ENCODE measurements around the gene DAAM2. TPM values are rescaled to one million over a fixed set of nuclear protein-coding genes. Genes with fewer than 3 reads are reported as not detected.

Gene DAAM2
- total RNA-seq, 2 experiments from 2014 or later, result not detected

- H3K4me1 Mint-ChIP-seq (ENCODE audit: low read depth), result no peaks in the 10 kb centered on the region
- CTCF ChIA-PET, result no interaction called here
- no peaks in the 10 kb centered on the region for H3K9me3 Mint-ChIP-seq (ENCODE audit: insufficient read depth)
- H3K27me3 Mint-ChIP-seq (ENCODE audit: low read depth), result no peaks in the 10 kb centered on the region
- H3K4me3 Mint-ChIP-seq, result no peak overlapping the region
- POLR2A ChIA-PET, result no interaction called here
- ATAC-seq (no peak), DNase-seq (no peak)
- H3K36me3 Mint-ChIP-seq (ENCODE audit: low read depth), result no peaks in the 10 kb centered on the region
- H3K27ac Mint-ChIP-seq, result no peak overlapping the region
These were observed 21.7 kb upstream of the DAAM2 start for GRCh38 chr6:39770446-39770845.

- Mint-ChIP-seq H3K9me3 (ENCODE audit: insufficient read depth) (no peaks in the 10 kb centered on the region), H3K4me1 (ENCODE audit: low read depth) (no peaks in the 10 kb centered on the region), H3K36me3 (ENCODE audit: low read depth) (no peaks in the 10 kb centered on the region), H3K4me3 (no peak overlapping the region), H3K27me3 (ENCODE audit: low read depth) (no peaks in the 10 kb centered on the region), H3K27ac (no peak overlapping the region)
- ChIA-PET CTCF (no interaction called here), POLR2A (no interaction called here)
- no peak for DNase-seq
- ATAC-seq, result no peak
These were observed 19.5 kb upstream of the DAAM2 start for GRCh38 chr6:39772559-39773273.

DNA sequence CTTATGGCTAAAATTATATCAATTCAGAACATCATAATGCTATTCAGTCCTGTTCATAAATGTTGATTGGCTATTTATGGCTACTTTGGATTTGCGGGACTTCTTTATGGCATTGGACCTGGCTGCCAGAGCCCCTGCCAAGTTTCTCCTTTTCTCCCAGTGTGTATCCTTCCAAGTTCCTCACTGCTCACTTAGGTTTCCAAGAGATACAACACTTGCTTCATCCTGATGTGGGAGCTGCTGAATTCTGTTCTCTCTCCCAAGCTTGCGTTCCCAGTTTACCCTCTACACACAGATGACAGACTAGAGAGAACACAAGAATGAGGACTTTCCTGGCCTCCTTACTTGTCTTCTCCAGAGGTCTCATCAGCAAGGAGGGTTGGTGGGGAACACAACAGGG, 18.4 kb upstream of the DAAM2 start:
- Mint-ChIP-seq H3K4me1 (ENCODE audit: low read depth) (no peaks in the 10 kb centered on the region), H3K27me3 (ENCODE audit: low read depth) (no peaks in the 10 kb centered on the region), H3K27ac (no peak overlapping the region), H3K9me3 (ENCODE audit: insufficient read depth) (no peaks in the 10 kb centered on the region), H3K36me3 (ENCODE audit: low read depth) (no peaks in the 10 kb centered on the region), H3K4me3 (no peak overlapping the region)
- no peak for DNase-seq
- ATAC-seq, result no peak
- ChIA-PET POLR2A (no interaction called here), CTCF (no interaction called here)

- DNase-seq, result no peak
- no peak for ATAC-seq
- H3K27me3 Mint-ChIP-seq (ENCODE audit: low read depth), result peaks cover 2% of the 10 kb centered on the region
- H3K4me3 Mint-ChIP-seq, result no peak overlapping the region
- ChIA-PET CTCF (no interaction called here), POLR2A (no interaction called here)
- no peaks in the 10 kb centered on the region for H3K4me1 Mint-ChIP-seq (ENCODE audit: low read depth)
- no peaks in the 10 kb centered on the region for H3K9me3 Mint-ChIP-seq (ENCODE audit: insufficient read depth)
- H3K27ac Mint-ChIP-seq, result no peak overlapping the region
- H3K36me3 Mint-ChIP-seq (ENCODE audit: low read depth), result no peaks in the 10 kb centered on the region
These were observed 15.6 kb upstream of the DAAM2 start for GRCh38 chr6:39776581-39776980.

DNA sequence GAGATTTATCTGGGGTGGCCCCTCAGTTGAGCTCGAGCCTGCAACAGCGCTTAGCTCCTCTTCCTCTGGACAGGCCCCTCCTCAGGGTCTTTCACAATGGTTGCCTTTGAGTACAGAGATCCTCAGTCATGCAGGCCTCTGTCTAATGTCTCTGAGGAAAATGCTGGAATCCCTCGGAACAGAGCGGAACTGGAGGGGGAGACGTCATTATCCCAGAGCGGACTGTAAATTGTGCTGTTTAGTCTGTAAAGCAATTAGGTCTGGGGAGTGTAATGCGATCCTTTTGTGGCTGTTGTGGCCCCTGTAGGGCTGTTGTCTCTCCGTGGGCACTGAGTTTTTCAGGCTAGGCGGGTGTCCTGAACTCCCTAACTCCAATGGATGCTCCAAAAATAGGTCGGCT, 15.0 kb upstream of the DAAM2 start:
- ATAC-seq, result no peak
- H3K27ac Mint-ChIP-seq, result no peak overlapping the region
- no peak overlapping the region for H3K4me3 Mint-ChIP-seq
- no peak for DNase-seq
- H3K4me1 Mint-ChIP-seq (ENCODE audit: low read depth), result no peaks in the 10 kb centered on the region
- ChIA-PET POLR2A (no interaction called here), CTCF (no interaction called here)
- H3K9me3 Mint-ChIP-seq (ENCODE audit: insufficient read depth), result no peaks in the 10 kb centered on the region
- H3K36me3 Mint-ChIP-seq (ENCODE audit: low read depth), result no peaks in the 10 kb centered on the region
- H3K27me3 Mint-ChIP-seq (ENCODE audit: low read depth), result peaks cover 2% of the 10 kb centered on the region

- H3K4me3 Mint-ChIP-seq, result no peak overlapping the region
- no peaks in the 10 kb centered on the region for H3K9me3 Mint-ChIP-seq (ENCODE audit: insufficient read depth)
- DNase-seq (no peak), ATAC-seq (no peak)
- ChIA-PET CTCF (no interaction called here), POLR2A (no interaction called here)
- no peaks in the 10 kb centered on the region for H3K4me1 Mint-ChIP-seq (ENCODE audit: low read depth)
- H3K27me3 Mint-ChIP-seq (ENCODE audit: low read depth), result peaks cover 2% of the 10 kb centered on the region
- no peak overlapping the region for H3K27ac Mint-ChIP-seq
- no peaks in the 10 kb centered on the region for H3K36me3 Mint-ChIP-seq (ENCODE audit: low read depth)
These were observed 14.5 kb upstream of the DAAM2 start for GRCh38 chr6:39777661-39778060.

DNA sequence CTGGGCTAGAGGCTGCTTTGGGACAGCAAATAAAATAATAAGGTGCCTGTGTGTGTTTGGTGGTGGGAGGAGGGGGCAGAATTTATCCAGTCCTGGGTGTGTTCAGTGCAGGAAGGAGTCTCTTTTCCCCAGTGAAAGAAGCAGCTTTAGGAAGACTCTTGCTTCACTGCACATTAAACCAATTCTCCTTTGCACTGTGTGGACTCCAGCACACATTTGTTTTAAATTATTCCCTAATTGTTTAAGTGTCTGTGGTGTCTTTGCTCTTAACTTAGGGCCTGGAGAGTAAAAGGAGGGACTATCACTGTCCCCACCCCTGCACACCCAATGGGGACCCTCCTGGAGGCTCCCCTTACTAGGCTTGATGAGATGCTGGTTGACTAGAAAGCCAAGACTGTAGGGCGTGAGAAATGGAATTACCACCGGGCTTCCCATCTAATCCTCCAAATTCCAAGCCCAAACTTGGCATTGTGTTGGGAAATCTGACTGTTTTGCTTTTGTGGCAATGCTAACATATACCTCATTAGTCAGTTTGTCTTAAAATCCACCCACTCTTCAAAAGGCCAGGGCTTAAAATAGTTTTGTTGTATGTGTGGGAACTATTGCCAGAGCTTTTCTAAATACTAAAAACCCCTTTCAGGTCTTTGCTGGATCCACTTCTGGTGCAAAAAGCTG, 13.5 kb upstream of the DAAM2 start:
- no peak for DNase-seq
- Mint-ChIP-seq H3K27ac (no peak overlapping the region), H3K9me3 (ENCODE audit: insufficient read depth) (no peaks in the 10 kb centered on the region), H3K27me3 (ENCODE audit: low read depth) (peaks cover 2% of the 10 kb centered on the region), H3K36me3 (ENCODE audit: low read depth) (no peaks in the 10 kb centered on the region), H3K4me1 (ENCODE audit: low read depth) (no peaks in the 10 kb centered on the region), H3K4me3 (no peak overlapping the region)
- POLR2A ChIA-PET, result no interaction called here
- CTCF ChIA-PET, result no interaction called here
- ATAC-seq, result no peak

DNA sequence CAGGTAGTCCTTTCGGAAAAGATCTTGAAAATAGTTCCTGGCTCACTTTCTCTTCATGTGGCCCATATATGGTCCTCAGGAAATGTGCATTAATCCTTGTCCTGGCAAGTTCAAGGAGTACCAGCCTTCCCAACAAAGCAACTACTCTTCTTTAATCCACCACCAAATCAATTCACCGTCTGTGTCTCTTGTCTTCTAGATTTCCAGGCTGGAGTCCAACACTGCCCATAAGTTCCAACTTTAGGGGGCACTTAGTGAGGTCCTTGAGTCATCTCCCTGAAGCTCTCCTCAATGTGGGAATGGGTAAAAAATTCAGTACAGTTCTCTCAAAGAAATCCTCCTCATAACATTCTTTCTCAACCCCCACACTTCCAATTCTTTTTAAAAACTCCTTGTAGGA, 6.9 kb upstream of the DAAM2 start:
- DNase-seq (no peak), ATAC-seq (no peak)
- Mint-ChIP-seq H3K36me3 (ENCODE audit: low read depth) (no peaks in the 10 kb centered on the region), H3K27ac (no peak overlapping the region), H3K4me3 (no peak overlapping the region), H3K9me3 (ENCODE audit: insufficient read depth) (no peaks in the 10 kb centered on the region), H3K27me3 (ENCODE audit: low read depth) (peaks cover 2% of the 10 kb centered on the region), H3K4me1 (ENCODE audit: low read depth) (no peaks in the 10 kb centered on the region)
- POLR2A ChIA-PET, result no interaction called here
- CTCF ChIA-PET, result no interaction called here

DNA sequence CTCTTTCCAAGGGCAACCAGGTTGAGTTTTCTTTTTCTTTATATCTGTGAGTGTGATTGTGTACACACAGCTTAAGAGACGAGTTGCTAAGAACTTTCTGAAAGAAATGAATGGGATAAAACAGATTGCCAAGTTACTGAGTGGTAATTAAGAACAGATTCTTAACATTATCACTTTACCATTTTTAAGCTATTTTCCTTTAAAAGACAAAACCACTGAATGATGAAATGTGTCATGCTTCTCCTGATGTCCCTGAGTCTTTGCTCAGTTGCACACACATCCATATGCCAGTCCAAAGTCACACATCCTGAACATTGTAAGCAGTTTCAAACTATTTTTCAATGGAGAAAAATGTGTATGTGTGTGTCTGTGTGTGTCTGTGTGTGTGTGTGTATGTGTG, 5.5 kb upstream of the DAAM2 start:
- Mint-ChIP-seq H3K27me3 (ENCODE audit: low read depth) (peaks cover 8% of the 10 kb centered on the region), H3K9me3 (ENCODE audit: insufficient read depth) (no peaks in the 10 kb centered on the region), H3K4me3 (no peak overlapping the region), H3K36me3 (ENCODE audit: low read depth) (no peaks in the 10 kb centered on the region), H3K4me1 (ENCODE audit: low read depth) (no peaks in the 10 kb centered on the region), H3K27ac (no peak overlapping the region)
- POLR2A ChIA-PET, result no interaction called here
- DNase-seq (no peak), ATAC-seq (no peak)
- CTCF ChIA-PET, result no interaction called here

DNA sequence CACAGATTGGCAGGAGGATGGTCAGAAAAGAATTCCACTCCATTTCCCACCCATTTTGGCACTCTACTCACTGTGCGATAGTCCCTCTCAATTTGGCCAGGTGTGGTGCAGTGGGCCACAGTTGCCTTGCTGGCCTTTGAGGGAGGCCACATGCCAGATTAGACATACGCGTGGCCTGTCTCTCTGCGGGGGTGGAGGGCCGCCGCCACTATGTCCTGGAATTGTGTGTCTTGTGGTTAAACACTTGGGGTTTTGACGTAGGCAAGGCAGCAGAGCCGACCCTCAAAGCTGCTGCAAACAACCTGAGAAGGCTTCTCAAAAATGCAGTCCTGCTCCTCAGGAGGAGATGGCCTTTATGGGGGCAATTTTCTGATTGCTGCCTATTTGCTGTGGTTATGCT, 4.9 kb upstream of the DAAM2 start:
- DNase-seq (no peak), ATAC-seq (no peak)
- peaks cover 8% of the 10 kb centered on the region for H3K27me3 Mint-ChIP-seq (ENCODE audit: low read depth)
- no peak overlapping the region for H3K27ac Mint-ChIP-seq
- no peaks in the 10 kb centered on the region for H3K36me3 Mint-ChIP-seq (ENCODE audit: low read depth)
- ChIA-PET POLR2A (no interaction called here), CTCF (no interaction called here)
- H3K4me3 Mint-ChIP-seq, result no peak overlapping the region
- no peaks in the 10 kb centered on the region for H3K9me3 Mint-ChIP-seq (ENCODE audit: insufficient read depth)
- no peaks in the 10 kb centered on the region for H3K4me1 Mint-ChIP-seq (ENCODE audit: low read depth)

- ATAC-seq, result no peak
- no peak overlapping the region for H3K27ac Mint-ChIP-seq
- no peaks in the 10 kb centered on the region for H3K36me3 Mint-ChIP-seq (ENCODE audit: low read depth)
- H3K4me3 Mint-ChIP-seq, result no peak overlapping the region
- H3K4me1 Mint-ChIP-seq (ENCODE audit: low read depth), result no peaks in the 10 kb centered on the region
- H3K27me3 Mint-ChIP-seq (ENCODE audit: low read depth), result peaks cover 36% of the 10 kb centered on the region
- ChIA-PET POLR2A (no interaction called here), CTCF (no interaction called here)
- DNase-seq, result no peak
- no peaks in the 10 kb centered on the region for H3K9me3 Mint-ChIP-seq (ENCODE audit: insufficient read depth)
These were observed 1.4 kb upstream of the DAAM2 start for GRCh38 chr6:39790772-39791171.

DNA sequence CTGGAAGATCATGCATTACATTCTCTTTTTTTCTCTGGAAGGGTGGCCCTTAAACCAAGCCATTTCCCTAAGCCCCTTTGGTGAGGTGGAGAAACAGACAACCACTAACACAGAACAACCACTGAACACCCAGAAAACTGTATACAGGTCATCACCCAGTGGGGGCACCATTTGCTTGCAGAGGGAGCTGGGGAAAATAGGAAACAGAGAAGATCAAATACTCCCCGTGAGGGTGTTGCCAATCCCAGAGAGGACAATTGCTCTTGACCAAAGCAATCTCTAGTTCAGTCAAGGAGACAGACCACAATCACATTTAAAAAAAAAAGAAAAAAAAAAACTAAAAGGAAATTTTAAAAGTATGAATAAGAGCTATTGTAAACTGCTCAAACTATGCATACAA, 865 bp upstream of the DAAM2 start:
- no peaks in the 10 kb centered on the region for H3K4me1 Mint-ChIP-seq (ENCODE audit: low read depth)
- ATAC-seq, result no peak
- no peak overlapping the region for H3K27ac Mint-ChIP-seq
- H3K9me3 Mint-ChIP-seq (ENCODE audit: insufficient read depth), result no peaks in the 10 kb centered on the region
- H3K27me3 Mint-ChIP-seq (ENCODE audit: low read depth), result peaks cover 36% of the 10 kb centered on the region
- ChIA-PET POLR2A (no interaction called here), CTCF (no interaction called here)
- no peak for DNase-seq
- no peaks in the 10 kb centered on the region for H3K36me3 Mint-ChIP-seq (ENCODE audit: low read depth)
- H3K4me3 Mint-ChIP-seq, result no peak overlapping the region

Measured in activated CD8-positive, alpha-beta T cell treated with anti-CD3 and anti-CD28 coated beads, Interleukin-2, amount 10 ng/mL, durations not matched to agents 7 days and 5 days (primary cell).